OCI-LY1 (cell line): ENCODE data around the gene CDC42BPA.

Experiments used
- H2AFZ ChIP-seq: fragments of 200-600 bp; sonication (generic), shearing (Covaris generic); 2 replicates; pipeline ENCODE4 v1.6.0; 2014; ENCODE audit warnings: antibody characterized with exemption, mild to moderate bottlenecking, low read length
- H3F3A ChIP-seq: fragments of 200-600 bp; sonication (generic), shearing (Covaris generic); 2 replicates; pipeline ENCODE4 v1.6.0; 2014; ENCODE audit warnings: mild to moderate bottlenecking, antibody characterized with exemption, low read length, moderate library complexity; ENCODE audit not compliant: insufficient read depth
- H3K27ac ChIP-seq: fragments of 200-600 bp; sonication (generic); 2 replicates; pipeline ENCODE4 v1.5.1; 2014; ENCODE audit warnings: low read length, mixed run types, mild to moderate bottlenecking, low read depth; ENCODE audit not compliant: poor library complexity, severe bottlenecking
- H3K27me3 ChIP-seq: fragments of 200-600 bp; sonication (generic); 2 replicates; pipeline ENCODE4 v1.6.0; 2014; ENCODE audit warnings: antibody characterized with exemption, mild to moderate bottlenecking, low read length, moderate library complexity; ENCODE audit not compliant: insufficient read depth
- H3K36me3 ChIP-seq: fragments of 200-600 bp; sonication (generic); 2 replicates; pipeline ENCODE4 v1.6.1; 2014; ENCODE audit warnings: mild to moderate bottlenecking, antibody characterized with exemption, low read length, moderate library complexity, mixed read lengths; ENCODE audit not compliant: insufficient read depth
- H3K4me1 ChIP-seq: fragments of 200-600 bp; sonication (generic); 2 replicates; pipeline ENCODE4 v1.5.1; 2014; ENCODE audit warnings: mild to moderate bottlenecking, low read length, moderate library complexity; ENCODE audit not compliant: insufficient read depth, severe bottlenecking
- H3K4me2 ChIP-seq: fragments of 200-600 bp; sonication (generic), shearing (Covaris generic); 2 replicates; pipeline ENCODE4 v1.6.1; 2014; ENCODE audit warnings: low read length
- H3K4me3 ChIP-seq: fragments of 200-600 bp; sonication (generic); 2 replicates; pipeline ENCODE4 v1.5.1; 2014; ENCODE audit warnings: low read length, low read depth, mild to moderate bottlenecking, mixed read lengths; ENCODE audit not compliant: poor library complexity, severe bottlenecking
- H3K79me2 ChIP-seq: fragments of 200-600 bp; shearing (Covaris generic); 2 replicates; pipeline ENCODE4 v1.6.1; 2016; ENCODE audit warnings: mixed run types, low read length, mixed read lengths; ENCODE audit not compliant: insufficient read depth
- H3K9ac ChIP-seq: fragments of 200-600 bp; sonication (generic), shearing (Covaris generic); 2 replicates; pipeline ENCODE4 v1.6.1; 2014; ENCODE audit warnings: mild to moderate bottlenecking, low read length, mixed read lengths
- H3K9me2 ChIP-seq: fragments of 200-600 bp; sonication (generic), shearing (Covaris generic); 2 replicates; pipeline ENCODE4 v1.6.1; 2014; ENCODE audit warnings: low read depth, mild to moderate bottlenecking, low read length, mixed read lengths
- H3K9me3 ChIP-seq: fragments of 200-600 bp; shearing (Covaris generic); 2 replicates; pipeline ENCODE4 v1.6.1; 2014; ENCODE audit warnings: low read length, mixed read lengths
- H4K20me1 ChIP-seq: fragments of 200-600 bp; sonication (generic), shearing (Covaris generic); 2 replicates; pipeline ENCODE4 v1.6.0; 2016; ENCODE audit warnings: mild to moderate bottlenecking, low read length; ENCODE audit not compliant: insufficient read depth
- EZH2 ChIP-seq: fragments of 200-600 bp; sonication (generic), shearing (Covaris generic); IDR thresholded peaks from 2 replicates; pipeline ENCODE4 v1.8.0; 2017; ENCODE audit warnings: borderline replicate concordance, mixed run types, mild to moderate bottlenecking, antibody characterized with exemption, low read length, moderate library complexity, mixed read lengths
- TF ChIP-seq, protein P1 (sequence below): fragments of 200-600 bp; sonication (generic), shearing (Covaris generic); IDR thresholded peaks from 2 replicates; pipeline ENCODE4 v1.5.1; 2017; ENCODE audit warnings: mild to moderate bottlenecking, antibody characterized with exemption, low read length, moderate library complexity, mixed read lengths

The CDC42BPA gene

DNA sequence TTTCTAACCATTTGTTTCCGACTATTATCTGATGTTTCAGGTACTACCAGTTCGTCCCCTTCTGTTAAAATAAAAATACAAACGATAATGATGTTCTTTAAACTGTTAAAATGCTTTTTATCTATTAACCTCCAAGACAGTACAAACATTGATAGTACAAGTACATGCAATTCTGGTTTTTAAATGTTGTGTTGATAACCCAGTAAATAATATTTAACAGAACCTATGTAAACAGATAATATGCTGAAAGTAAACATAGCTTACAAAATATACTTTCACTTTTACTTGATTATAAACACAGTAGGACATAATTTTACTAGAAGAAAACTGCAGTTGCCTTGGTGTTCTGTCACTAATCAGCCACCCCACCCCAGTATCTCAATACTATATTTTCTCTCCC, 301.3 kb downstream of the CDC42BPA start:
- Histone ChIP-seq H2AFZ (no peak overlapping the region), H3K4me2 (no peak overlapping the region), H3K9me3 (no peaks in the 10 kb centered on the region), H3K4me3 (no peak overlapping the region), H3K36me3 (no peaks in the 10 kb centered on the region), H3K27me3 (no peaks in the 10 kb centered on the region), H4K20me1 (no peaks in the 10 kb centered on the region), H3K9me2 (no peaks in the 10 kb centered on the region), H3K79me2 (no peaks in the 10 kb centered on the region), H3K27ac (no peak overlapping the region), H3K4me1 (no peaks in the 10 kb centered on the region), H3K9ac (no peak overlapping the region), H3F3A (no peaks in the 10 kb centered on the region)
- no peak for TF ChIP-seq EZH2

DNA sequence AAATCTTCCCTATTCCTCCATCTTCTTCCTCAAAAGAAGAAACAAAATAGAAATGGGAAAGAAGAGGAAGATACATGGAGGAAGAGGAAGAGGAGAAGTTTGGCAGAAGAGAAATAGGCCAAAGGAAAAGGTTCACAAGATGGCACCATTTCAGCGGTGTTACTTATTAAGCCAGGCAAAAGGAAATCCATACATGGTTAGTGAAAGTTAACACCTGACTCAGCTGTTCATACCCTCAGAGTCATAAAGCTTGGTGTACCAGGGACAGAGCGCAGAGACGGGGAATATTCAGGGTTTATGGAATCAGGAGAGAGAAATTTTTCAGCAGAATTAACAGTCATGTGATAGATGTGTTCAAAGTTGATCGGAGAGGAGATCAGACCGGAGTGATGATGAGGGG, 307.6 kb downstream of the CDC42BPA start:
- Histone ChIP-seq H3F3A (no peaks in the 10 kb centered on the region), H4K20me1 (no peaks in the 10 kb centered on the region), H3K9me2 (no peaks in the 10 kb centered on the region), H3K4me3 (no peak overlapping the region), H3K36me3 (no peaks in the 10 kb centered on the region), H2AFZ (no peak overlapping the region), H3K9ac (no peak overlapping the region), H3K4me2 (no peak overlapping the region), H3K27ac (no peak overlapping the region), H3K4me1 (no peaks in the 10 kb centered on the region), H3K27me3 (no peaks in the 10 kb centered on the region), H3K9me3 (no peaks in the 10 kb centered on the region), H3K79me2 (no peaks in the 10 kb centered on the region)
- no peak for TF ChIP-seq EZH2
- TF ChIP-seq, protein P1, sequence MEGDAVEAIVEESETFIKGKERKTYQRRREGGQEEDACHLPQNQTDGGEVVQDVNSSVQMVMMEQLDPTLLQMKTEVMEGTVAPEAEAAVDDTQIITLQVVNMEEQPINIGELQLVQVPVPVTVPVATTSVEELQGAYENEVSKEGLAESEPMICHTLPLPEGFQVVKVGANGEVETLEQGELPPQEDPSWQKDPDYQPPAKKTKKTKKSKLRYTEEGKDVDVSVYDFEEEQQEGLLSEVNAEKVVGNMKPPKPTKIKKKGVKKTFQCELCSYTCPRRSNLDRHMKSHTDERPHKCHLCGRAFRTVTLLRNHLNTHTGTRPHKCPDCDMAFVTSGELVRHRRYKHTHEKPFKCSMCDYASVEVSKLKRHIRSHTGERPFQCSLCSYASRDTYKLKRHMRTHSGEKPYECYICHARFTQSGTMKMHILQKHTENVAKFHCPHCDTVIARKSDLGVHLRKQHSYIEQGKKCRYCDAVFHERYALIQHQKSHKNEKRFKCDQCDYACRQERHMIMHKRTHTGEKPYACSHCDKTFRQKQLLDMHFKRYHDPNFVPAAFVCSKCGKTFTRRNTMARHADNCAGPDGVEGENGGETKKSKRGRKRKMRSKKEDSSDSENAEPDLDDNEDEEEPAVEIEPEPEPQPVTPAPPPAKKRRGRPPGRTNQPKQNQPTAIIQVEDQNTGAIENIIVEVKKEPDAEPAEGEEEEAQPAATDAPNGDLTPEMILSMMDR, result no peak

DNA sequence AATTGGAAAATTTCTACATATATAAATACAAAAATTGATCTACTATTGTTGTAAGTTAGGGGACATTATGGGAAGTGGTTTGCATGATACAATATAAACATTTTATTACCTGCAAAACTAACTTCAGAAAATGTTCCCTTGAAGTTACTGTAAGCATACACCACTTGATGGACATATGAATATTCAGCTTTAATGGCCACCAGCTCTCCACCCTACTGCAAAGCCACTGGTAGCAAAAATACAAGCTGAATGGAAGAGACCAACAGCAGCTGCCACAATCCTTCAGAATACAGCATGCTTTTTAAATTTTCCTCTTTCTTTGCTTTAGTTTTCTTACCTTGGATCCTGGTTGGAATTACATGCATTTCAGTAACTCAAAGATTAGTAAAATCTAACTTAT, 308.4 kb downstream of the CDC42BPA start:
- no peak overlapping the region for H3K27ac ChIP-seq
- no peaks in the 10 kb centered on the region for H3K79me2 ChIP-seq
- H3K4me1 ChIP-seq, result no peaks in the 10 kb centered on the region
- no peaks in the 10 kb centered on the region for H4K20me1 ChIP-seq
- H3K9me3 ChIP-seq, result no peaks in the 10 kb centered on the region
- no peaks in the 10 kb centered on the region for H3K27me3 ChIP-seq
- no peaks in the 10 kb centered on the region for H3K36me3 ChIP-seq
- H3K4me2 ChIP-seq, result no peak overlapping the region
- no peaks in the 10 kb centered on the region for H3K9me2 ChIP-seq
- no peak overlapping the region for H3K4me3 ChIP-seq
- TF ChIP-seq, protein P1, result no peak
- no peak for TF ChIP-seq EZH2
- no peaks in the 10 kb centered on the region for H3F3A ChIP-seq
- no peak overlapping the region for H3K9ac ChIP-seq
- H2AFZ ChIP-seq, result no peak overlapping the region

DNA sequence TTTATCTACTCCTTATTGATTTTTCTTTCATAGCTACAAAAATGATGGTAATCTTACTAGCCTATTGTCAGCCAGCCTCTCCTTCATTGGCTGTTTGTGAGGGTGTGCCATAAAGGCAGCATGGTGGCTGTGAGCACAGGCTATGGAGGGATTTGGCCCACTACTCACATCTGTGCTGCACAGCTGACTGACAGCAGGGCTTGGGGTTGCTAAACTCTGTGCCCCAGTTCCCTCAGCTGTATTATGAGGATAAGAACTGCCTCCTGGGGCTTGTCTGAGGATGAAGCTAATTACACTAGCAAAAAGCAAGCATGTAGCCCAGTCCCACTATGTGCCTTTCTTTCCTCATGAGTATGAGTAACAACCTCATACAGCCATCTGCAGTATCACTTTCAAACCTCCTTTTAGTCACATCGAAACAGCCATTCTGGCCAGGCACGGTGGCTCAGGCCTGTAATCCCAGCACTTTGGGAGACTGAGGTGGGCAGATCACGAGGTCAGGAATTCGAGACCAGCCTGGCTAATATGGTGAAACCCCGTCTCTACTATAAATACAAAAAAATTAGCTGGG, 312.0 kb downstream of the CDC42BPA start:
- no peak overlapping the region for H3K9ac ChIP-seq
- no peak overlapping the region for H3K4me3 ChIP-seq
- no peak overlapping the region for H3K27ac ChIP-seq
- no peaks in the 10 kb centered on the region for H3K4me1 ChIP-seq
- H3F3A ChIP-seq, result no peaks in the 10 kb centered on the region
- no peaks in the 10 kb centered on the region for H3K27me3 ChIP-seq
- H3K4me2 ChIP-seq, result no peak overlapping the region
- no peaks in the 10 kb centered on the region for H3K79me2 ChIP-seq
- no peaks in the 10 kb centered on the region for H3K9me2 ChIP-seq
- H3K36me3 ChIP-seq, result no peaks in the 10 kb centered on the region
- H2AFZ ChIP-seq, result no peak overlapping the region
- no peaks in the 10 kb centered on the region for H4K20me1 ChIP-seq
- no peaks in the 10 kb centered on the region for H3K9me3 ChIP-seq
- TF ChIP-seq, protein P1, result no peak
- TF ChIP-seq EZH2, result no peak
